IMR-90 (cell line): Measurements from ENCODE around the gene FSTL5. TPM values are rescaled to one million over a fixed set of nuclear protein-coding genes. Genes with fewer than 3 reads are reported as not detected.

ENCODE experiments used
- ATAC-seq: fragments of 200-7000 bp; cut with Tn5 transposase; 2 replicates; pipeline ENCODE4 v1.9.1; 2020; ENCODE audit warnings: low read depth, mild to moderate bottlenecking, moderate library complexity
- BruUV-seq: library from RNA; stranded (reverse); fragments of 400-500 nt; replicated peaks from 2 replicates; lab custom pipeline; 2021; lab: Mats Ljungman, UMichigan
- CTCF ChIA-PET: fragments of 300-600 bp; formaldehyde crosslinking; extraction: SDS; loops from one replicate; lab custom pipeline; 2021; ENCODE audit warnings: antibody characterized with exemption; lab: Yijun Ruan, JAX
- POLR2A ChIA-PET: fragments of 300-600 bp; sonication (Branson Sonifier 250); formaldehyde crosslinking; loops from one replicate; lab custom pipeline; 2022; ENCODE audit warnings: antibody characterized with exemption; ENCODE audit not compliant: unreplicated experiment; lab: Charles Lee
- DNase-seq: peaks from one replicate; pipeline ENCODE4 v3.0.0; 2013
- H2AFZ ChIP-seq: replicated peaks from 2 replicates; pipeline ENCODE3; 2013; ENCODE audit warnings: low read length, mild to moderate bottlenecking; ENCODE audit not compliant: poor library complexity
- H2AK5ac ChIP-seq: 2 replicates; pipeline ENCODE4 v1.6.1; 2013; ENCODE audit warnings: low read depth, low read length, inconsistent platforms
- H2AK9ac ChIP-seq: replicated peaks from 2 replicates; pipeline ENCODE3; 2013; ENCODE audit warnings: mild to moderate bottlenecking, low read depth, low read length, moderate library complexity; ENCODE audit not compliant: poor library complexity
- H2BK120ac ChIP-seq: 2 replicates; pipeline ENCODE4 v1.6.1; 2013; ENCODE audit warnings: low read depth, low read length, inconsistent platforms
- H2BK15ac ChIP-seq: 3 replicates; pipeline ENCODE4 v1.6.1; 2013; ENCODE audit warnings: low read depth, low read length, inconsistent platforms
- H2BK20ac ChIP-seq: 2 replicates; pipeline ENCODE4 v1.6.1; 2013; ENCODE audit warnings: low read depth, mild to moderate bottlenecking, inconsistent platforms, low read length, moderate library complexity
- H2BK5ac ChIP-seq: 2 replicates; pipeline ENCODE4 v1.6.1; 2013; ENCODE audit warnings: mild to moderate bottlenecking, low read depth, low read length, inconsistent platforms; ENCODE audit not compliant: poor library complexity, severe bottlenecking
- H3K14ac ChIP-seq: replicated peaks from 2 replicates; pipeline ENCODE4 v1.6.1; 2013; ENCODE audit warnings: low read depth, low read length, inconsistent platforms
- H3K18ac ChIP-seq: 2 replicates; pipeline ENCODE4 v1.6.1; 2013; ENCODE audit warnings: low read depth, low read length, control low read depth
- H3K23ac ChIP-seq: 2 replicates; pipeline ENCODE4 v1.6.1; 2013; ENCODE audit warnings: low read depth, low read length, inconsistent platforms
- H3K27ac ChIP-seq: 2 replicates; pipeline ENCODE4 v1.5.1; 2013; ENCODE audit warnings: mild to moderate bottlenecking, control low read depth, low read length; ENCODE audit not compliant: insufficient read depth
- H3K27me3 ChIP-seq: 2 replicates; pipeline ENCODE4 v1.6.1; 2013; ENCODE audit warnings: low read length; ENCODE audit not compliant: control insufficient read depth, insufficient read depth
- H3K36me3 ChIP-seq: 2 replicates; pipeline ENCODE4 v1.6.1; 2013; ENCODE audit warnings: low read length, mixed read lengths; ENCODE audit not compliant: control insufficient read depth, insufficient read depth
- H3K4ac ChIP-seq: 2 replicates; pipeline ENCODE4 v1.6.1; 2013; ENCODE audit warnings: low read depth, low read length, inconsistent platforms
- H3K4me1 ChIP-seq: 2 replicates; pipeline ENCODE4 v1.6.1; 2013; ENCODE audit warnings: low read length, mixed read lengths; ENCODE audit not compliant: control insufficient read depth, insufficient read depth
- H3K4me2 ChIP-seq: 2 replicates; pipeline ENCODE4 v1.6.1; 2013; ENCODE audit warnings: low read depth, mild to moderate bottlenecking, control low read depth, low read length, moderate library complexity
- H3K4me3 ChIP-seq: 2 replicates; pipeline ENCODE4 v1.5.1; 2013; ENCODE audit warnings: low read depth, mild to moderate bottlenecking, control low read depth, low read length, moderate library complexity; ENCODE audit not compliant: insufficient read depth
- H3K56ac ChIP-seq: 2 replicates; pipeline ENCODE4 v1.6.1; 2013; ENCODE audit warnings: low read length, inconsistent platforms; ENCODE audit not compliant: insufficient read depth; ENCODE audit errors: extremely low read depth
- H3K79me1 ChIP-seq, 2 experiments: 2 replicates each; pipeline ENCODE4 v1.6.1; 2013; ENCODE audit warnings: low read length in 2 of 2, inconsistent platforms in 1 of 2, low read depth in 1 of 2
- H3K9ac ChIP-seq: 2 replicates; pipeline ENCODE4 v1.6.1; 2013; ENCODE audit warnings: low read depth, low read length, control low read depth
- H3K9me1 ChIP-seq: 2 replicates; pipeline ENCODE4 v1.6.1; 2013; ENCODE audit warnings: low read length, inconsistent platforms; ENCODE audit not compliant: insufficient read depth
- H3K9me3 ChIP-seq: 2 replicates; pipeline ENCODE4 v1.6.1; 2013; ENCODE audit warnings: low read length; ENCODE audit not compliant: control insufficient read depth, insufficient read depth
- H4K20me1 ChIP-seq: 2 replicates; pipeline ENCODE4 v1.6.1; 2013; ENCODE audit warnings: low read length, inconsistent platforms; ENCODE audit not compliant: insufficient read depth
- H4K5ac ChIP-seq: 2 replicates; pipeline ENCODE4 v1.6.1; 2013; ENCODE audit warnings: mild to moderate bottlenecking, low read depth, low read length, control low read depth
- H4K8ac ChIP-seq, 2 experiments: 2 replicates each; pipeline ENCODE4 v1.6.1; 2013; ENCODE audit warnings: low read depth in 2 of 2, low read length in 2 of 2, control low read depth in 1 of 2, inconsistent platforms in 1 of 2
- H4K91ac ChIP-seq: 2 replicates; pipeline ENCODE4 v1.6.1; 2013; ENCODE audit warnings: low read depth, low read length, inconsistent platforms; ENCODE audit not compliant: insufficient read depth
- MAFK ChIP-seq: IDR thresholded peaks from 2 replicates; pipeline ENCODE4 v1.6.1; 2012; ENCODE audit warnings: low read depth, low read length, improper control_type of control experiment
- WGBS, 2 experiments: methylation state at CpG; one replicate each; pipeline versions ENCODE4 v1.1.5 to v1.1.7; 2013; ENCODE audit warnings: missing lambda C conversion rate in 2 of 2; ENCODE audit not compliant: insufficient read length in 1 of 2; ENCODE audit errors: extremely low coverage in 2 of 2; 5-methylcytosine and 5-hydroxymethylcytosine counted together
- dilution Hi-C: fragments of 300-500 bp; cut with HindIII; formaldehyde crosslinking; loops from one replicate; pipeline ENCODE4 v1.14.3; 2018; ENCODE audit warnings: low sequenced_read_pairs; ENCODE audit not compliant: unreplicated experiment
- in situ Hi-C: fragments of 300-500 bp; cut with MboI; formaldehyde crosslinking; loops from 3 replicates; pipeline ENCODE4 v1.14.3; 2019; ENCODE audit warnings: low sequenced_read_pairs, inconsistent platforms, mixed read lengths
- intact Hi-C: fragments of 100-400 bp; cut with micrococcal nuclease; formaldehyde crosslinking; loops from 2 replicates; pipeline ENCODE4 v1.10.0; 2022
- polyA plus RNA-seq, 3 experiments: library from polyadenylated mRNA; depleted of rRNA; stranded (reverse); fragments of >200 nt; gene quantifications; 2 replicates each; pipeline ENCODE4 v1.2.3, GENCODE V29; 2012; ENCODE audit warnings: low replicate concordance in 1 of 3
- total RNA-seq: library from RNA; depleted of rRNA; stranded (reverse); fragments of >200 nt; gene quantifications from 2 replicates; pipeline ENCODE4 v1.2.3, GENCODE V29; 2012
- TF ChIP-seq, protein P1 (sequence below): fragments of 150-350 bp; IDR thresholded peaks from 2 replicates; pipeline ENCODE4 v1.6.1; 2017; ENCODE audit warnings: mild to moderate bottlenecking, antibody characterized with exemption, low read length, low read depth

Gene FSTL5
- total and polyA plus RNA-seq, 2 of the 4 experiments (the other 2 are of a cell fraction): under 0.01 TPM; not detected in 1

- H2AFZ ChIP-seq: no peak overlapping the region
- TF ChIP-seq, protein P1, sequence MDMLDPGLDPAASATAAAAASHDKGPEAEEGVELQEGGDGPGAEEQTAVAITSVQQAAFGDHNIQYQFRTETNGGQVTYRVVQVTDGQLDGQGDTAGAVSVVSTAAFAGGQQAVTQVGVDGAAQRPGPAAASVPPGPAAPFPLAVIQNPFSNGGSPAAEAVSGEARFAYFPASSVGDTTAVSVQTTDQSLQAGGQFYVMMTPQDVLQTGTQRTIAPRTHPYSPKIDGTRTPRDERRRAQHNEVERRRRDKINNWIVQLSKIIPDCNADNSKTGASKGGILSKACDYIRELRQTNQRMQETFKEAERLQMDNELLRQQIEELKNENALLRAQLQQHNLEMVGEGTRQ: no peak
- TF ChIP-seq MAFK: peak; percentile 73
- no peak overlapping the region for H2BK5ac ChIP-seq
- no peak overlapping the region for H4K5ac ChIP-seq
- H3K4me1 ChIP-seq: no peaks in the 10 kb centered on the region
- H3K14ac ChIP-seq: no peak overlapping the region
- no peaks in the 10 kb centered on the region for H3K9me3 ChIP-seq
- H3K4me3 ChIP-seq: no peak overlapping the region
- intact Hi-C loops (no loop called here), in situ Hi-C loops (no loop called here), dilution Hi-C loops (no loop called here)
- no peaks in the 10 kb centered on the region for H3K79me1 ChIP-seq
- no peak overlapping the region for H3K56ac ChIP-seq
- no peak overlapping the region for H3K23ac ChIP-seq
- H2BK15ac ChIP-seq: no peak overlapping the region; the same call in 2 of the 3 replicates
- H3K4me2 ChIP-seq: no peak overlapping the region
- no peak overlapping the region for H2AK9ac ChIP-seq
- H3K4ac ChIP-seq: no peak overlapping the region
- no peak overlapping the region for H4K91ac ChIP-seq
- no peaks in the 10 kb centered on the region for H3K27me3 ChIP-seq
- no peak overlapping the region for H2AK5ac ChIP-seq
- H2BK20ac ChIP-seq: no peak overlapping the region
- H3K18ac ChIP-seq: no peak overlapping the region
- no peak overlapping the region for H2BK120ac ChIP-seq
- H3K9me1 ChIP-seq: no peaks in the 10 kb centered on the region
- ATAC-seq: no peak
- POLR2A ChIA-PET: no interaction called here
- H3K9ac ChIP-seq: no peak overlapping the region
- CTCF ChIA-PET: no interaction called here
- no peaks in the 10 kb centered on the region for H3K36me3 ChIP-seq
- peak; percentile 49 for DNase-seq
- no peak overlapping the region for H3K27ac ChIP-seq
- no peaks in the 10 kb centered on the region for H4K20me1 ChIP-seq
- BruUV-seq: no TSS peak
- 87% methylated on average over 4 of the region's 4 CpGs; no CpG with 5 or more reads in 1 of the 2 experiments for WGBS, 2 experiments
- no peak overlapping the region for H4K8ac ChIP-seq
These were observed 213.7 kb downstream of the FSTL5 start for GRCh38 chr4:161949946-161950725.
